ENCODE measurements around the gene CBX6. TPM values are rescaled to one million over a fixed set of nuclear protein-coding genes. Genes with fewer than 3 reads are reported as not detected.

CBX6 gene
- total RNA-seq, 1 experiment from 2014 or later, result 98.4 TPM

GRCh38 chr22:38827510-38827909, 44.5 kb downstream of the CBX6 start:
- no peak overlapping the region for H3K4me3 ChIP-seq (ENCODE audit: low read depth in 2 of 2, low read length in 2 of 2)
- ChIA-PET CTCF (no interaction called here), POLR2A (no interaction called here)
- no peak overlapping the region for H3K27ac ChIP-seq (ENCODE audit: low read length)
- TF ChIP-seq TCF7L2 (IDR thresholded peaks at IDR 0.05; ENCODE audit: low read depth, low read length) (no peak), SIN3A (IDR thresholded peaks at IDR 0.05; ENCODE audit: borderline replicate concordance, insufficient read depth, low read depth, low read length) (no peak), REST (IDR thresholded peaks at IDR 0.05; ENCODE audit: insufficient read depth in 1 of 2, low read depth in 2 of 2, low read length in 1 of 2) (no peak), POLR2AphosphoS5 (IDR thresholded peaks at IDR 0.05; ENCODE audit: low read depth, low read length) (no peak), CTCF (IDR thresholded peaks at IDR 0.05) (no peak)
- in situ Hi-C loops (cut with HindIII; ENCODE audit: low pct_unique_long_range_greater_than_20kb, low sequenced_read_pairs), result no loop called here
- no peaks in the 10 kb centered on the region for H3K36me3 ChIP-seq (ENCODE audit: control insufficient read depth, insufficient read depth, low read length)
- no peaks in the 10 kb centered on the region for H3K9me3 ChIP-seq (ENCODE audit: control insufficient read depth, insufficient read depth, low read depth, low read length)
- intact Hi-C loops (cut with micrococcal nuclease; ENCODE audit: unreplicated experiment), result no loop called here
- BruUV-seq (replicated peaks), result no TSS peak
- no peak for DNase-seq (ENCODE audit: low read depth, low spot score)
- H3K4me1 ChIP-seq (ENCODE audit: control insufficient read depth, insufficient read depth, low read length), result no peaks in the 10 kb centered on the region; the same call in 1 of the 2 replicates
- ATAC-seq, result no peak
- H3K27me3 ChIP-seq (ENCODE audit: control insufficient read depth, insufficient read depth, low read length), result no peaks in the 10 kb centered on the region

- BruUV-seq (replicated peaks), result no TSS peak
- in situ Hi-C loops (cut with HindIII; ENCODE audit: low pct_unique_long_range_greater_than_20kb, low sequenced_read_pairs), result no loop called here
- H3K9me3 ChIP-seq (ENCODE audit: control insufficient read depth, insufficient read depth, low read depth, low read length), result no peaks in the 10 kb centered on the region
- H3K4me1 ChIP-seq (ENCODE audit: control insufficient read depth, insufficient read depth, low read length), result no peaks in the 10 kb centered on the region; the same call in 1 of the 2 replicates
- no peak overlapping the region for H3K27ac ChIP-seq (ENCODE audit: low read length)
- H3K36me3 ChIP-seq (ENCODE audit: control insufficient read depth, insufficient read depth, low read length), result no peaks in the 10 kb centered on the region
- CTCF ChIA-PET, result no interaction called here
- no peak overlapping the region for H3K4me3 ChIP-seq (ENCODE audit: low read depth in 2 of 2, low read length in 2 of 2)
- DNase-seq (ENCODE audit: low read depth, low spot score), result no peak
- POLR2A ChIA-PET, result interaction anchor here (0.6 kb wide), 2 partner anchors 382 to 508 kb away, joined by 4 to 12 read pairs; no protein-coding TSS in a partner anchor
- no peak for ATAC-seq
- intact Hi-C loops (cut with micrococcal nuclease; ENCODE audit: unreplicated experiment), result no loop called here
- TF ChIP-seq REST (IDR thresholded peaks at IDR 0.05; ENCODE audit: insufficient read depth in 1 of 2, low read depth in 2 of 2, low read length in 1 of 2), result no peak
- no peak for TF ChIP-seq TCF7L2 (IDR thresholded peaks at IDR 0.05; ENCODE audit: low read depth, low read length)
- TF ChIP-seq POLR2AphosphoS5 (IDR thresholded peaks at IDR 0.05; ENCODE audit: low read depth, low read length), result no peak
- TF ChIP-seq SIN3A (IDR thresholded peaks at IDR 0.05; ENCODE audit: borderline replicate concordance, insufficient read depth, low read depth, low read length), result no peak
- TF ChIP-seq CTCF (IDR thresholded peaks at IDR 0.05), result no peak
- no peaks in the 10 kb centered on the region for H3K27me3 ChIP-seq (ENCODE audit: control insufficient read depth, insufficient read depth, low read length)
Observed at GRCh38 chr22:38826801-38827200, 45.2 kb downstream of the CBX6 start.
